ENCODE results near the gene ARNT2. TPM values are rescaled to one million over a fixed set of nuclear protein-coding genes. Genes with fewer than 3 reads are reported as not detected.

Gene ARNT2
- total and polyA plus RNA-seq, 10 of the 15 experiments (the other 5 are each of a cell fraction or from before 2014, with no cell fraction given), result 0.07 to 0.49 (median 0.09) TPM; not detected in 6

DNA sequence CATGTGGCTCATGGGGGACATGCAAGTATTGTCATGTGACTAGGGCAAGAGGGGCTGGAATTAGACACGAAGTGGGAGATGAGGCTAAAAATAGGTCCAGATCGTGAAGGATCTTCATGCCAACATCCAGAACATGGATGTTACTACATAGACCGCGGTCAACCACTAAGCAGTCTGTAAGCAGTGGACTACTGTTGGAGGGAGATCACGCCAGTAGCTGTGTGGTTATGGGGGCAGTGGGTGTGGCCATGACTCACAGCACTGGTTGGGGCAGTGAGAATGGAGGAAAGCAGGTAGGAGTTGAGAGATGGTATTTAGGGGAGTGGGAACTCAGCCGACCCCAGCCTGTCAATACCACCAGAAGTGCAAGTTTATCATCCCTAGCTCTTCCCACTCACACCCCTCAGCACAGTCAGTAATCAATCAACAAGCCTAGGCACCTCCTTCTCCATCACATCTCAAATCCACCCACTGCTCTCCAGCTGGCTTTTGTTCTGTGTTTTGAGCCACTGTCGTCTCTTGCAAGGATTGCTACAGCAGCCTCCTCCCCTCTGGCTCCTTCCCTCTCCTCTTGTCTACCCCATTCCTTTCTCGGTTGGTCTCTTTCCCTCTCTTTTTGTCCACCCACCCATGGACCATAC, 183.8 kb downstream of the ARNT2 start (continued):
- TF ChIP-seq, protein P1, sequence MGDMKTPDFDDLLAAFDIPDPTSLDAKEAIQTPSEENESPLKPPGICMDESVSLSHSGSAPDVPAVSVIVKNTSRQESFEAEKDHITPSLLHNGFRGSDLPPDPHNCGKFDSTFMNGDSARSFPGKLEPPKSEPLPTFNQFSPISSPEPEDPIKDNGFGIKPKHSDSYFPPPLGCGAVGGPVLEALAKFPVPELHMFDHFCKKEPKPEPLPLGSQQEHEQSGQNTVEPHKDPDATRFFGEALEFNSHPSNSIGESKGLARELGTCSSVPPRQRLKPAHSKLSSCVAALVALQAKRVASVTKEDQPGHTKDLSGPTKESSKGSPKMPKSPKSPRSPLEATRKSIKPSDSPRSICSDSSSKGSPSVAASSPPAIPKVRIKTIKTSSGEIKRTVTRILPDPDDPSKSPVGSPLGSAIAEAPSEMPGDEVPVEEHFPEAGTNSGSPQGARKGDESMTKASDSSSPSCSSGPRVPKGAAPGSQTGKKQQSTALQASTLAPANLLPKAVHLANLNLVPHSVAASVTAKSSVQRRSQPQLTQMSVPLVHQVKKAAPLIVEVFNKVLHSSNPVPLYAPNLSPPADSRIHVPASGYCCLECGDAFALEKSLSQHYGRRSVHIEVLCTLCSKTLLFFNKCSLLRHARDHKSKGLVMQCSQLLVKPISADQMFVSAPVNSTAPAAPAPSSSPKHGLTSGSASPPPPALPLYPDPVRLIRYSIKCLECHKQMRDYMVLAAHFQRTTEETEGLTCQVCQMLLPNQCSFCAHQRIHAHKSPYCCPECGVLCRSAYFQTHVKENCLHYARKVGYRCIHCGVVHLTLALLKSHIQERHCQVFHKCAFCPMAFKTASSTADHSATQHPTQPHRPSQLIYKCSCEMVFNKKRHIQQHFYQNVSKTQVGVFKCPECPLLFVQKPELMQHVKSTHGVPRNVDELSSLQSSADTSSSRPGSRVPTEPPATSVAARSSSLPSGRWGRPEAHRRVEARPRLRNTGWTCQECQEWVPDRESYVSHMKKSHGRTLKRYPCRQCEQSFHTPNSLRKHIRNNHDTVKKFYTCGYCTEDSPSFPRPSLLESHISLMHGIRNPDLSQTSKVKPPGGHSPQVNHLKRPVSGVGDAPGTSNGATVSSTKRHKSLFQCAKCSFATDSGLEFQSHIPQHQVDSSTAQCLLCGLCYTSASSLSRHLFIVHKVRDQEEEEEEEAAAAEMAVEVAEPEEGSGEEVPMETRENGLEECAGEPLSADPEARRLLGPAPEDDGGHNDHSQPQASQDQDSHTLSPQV (IDR thresholded peaks at IDR 0.05), result no peak
- TF ChIP-seq NR2C1 (IDR thresholded peaks at IDR 0.05) (no peak), SIN3A (IDR thresholded peaks at IDR 0.05; ENCODE audit: low read depth, low read length) (no peak), RAD21 (IDR thresholded peaks at IDR 0.05; ENCODE audit: insufficient read depth, low read depth, low read length) (no peak), CHD2 (IDR thresholded peaks at IDR 0.05; ENCODE audit: borderline replicate concordance, low read depth, low read length) (no peak)
- TF ChIP-seq, protein P2, sequence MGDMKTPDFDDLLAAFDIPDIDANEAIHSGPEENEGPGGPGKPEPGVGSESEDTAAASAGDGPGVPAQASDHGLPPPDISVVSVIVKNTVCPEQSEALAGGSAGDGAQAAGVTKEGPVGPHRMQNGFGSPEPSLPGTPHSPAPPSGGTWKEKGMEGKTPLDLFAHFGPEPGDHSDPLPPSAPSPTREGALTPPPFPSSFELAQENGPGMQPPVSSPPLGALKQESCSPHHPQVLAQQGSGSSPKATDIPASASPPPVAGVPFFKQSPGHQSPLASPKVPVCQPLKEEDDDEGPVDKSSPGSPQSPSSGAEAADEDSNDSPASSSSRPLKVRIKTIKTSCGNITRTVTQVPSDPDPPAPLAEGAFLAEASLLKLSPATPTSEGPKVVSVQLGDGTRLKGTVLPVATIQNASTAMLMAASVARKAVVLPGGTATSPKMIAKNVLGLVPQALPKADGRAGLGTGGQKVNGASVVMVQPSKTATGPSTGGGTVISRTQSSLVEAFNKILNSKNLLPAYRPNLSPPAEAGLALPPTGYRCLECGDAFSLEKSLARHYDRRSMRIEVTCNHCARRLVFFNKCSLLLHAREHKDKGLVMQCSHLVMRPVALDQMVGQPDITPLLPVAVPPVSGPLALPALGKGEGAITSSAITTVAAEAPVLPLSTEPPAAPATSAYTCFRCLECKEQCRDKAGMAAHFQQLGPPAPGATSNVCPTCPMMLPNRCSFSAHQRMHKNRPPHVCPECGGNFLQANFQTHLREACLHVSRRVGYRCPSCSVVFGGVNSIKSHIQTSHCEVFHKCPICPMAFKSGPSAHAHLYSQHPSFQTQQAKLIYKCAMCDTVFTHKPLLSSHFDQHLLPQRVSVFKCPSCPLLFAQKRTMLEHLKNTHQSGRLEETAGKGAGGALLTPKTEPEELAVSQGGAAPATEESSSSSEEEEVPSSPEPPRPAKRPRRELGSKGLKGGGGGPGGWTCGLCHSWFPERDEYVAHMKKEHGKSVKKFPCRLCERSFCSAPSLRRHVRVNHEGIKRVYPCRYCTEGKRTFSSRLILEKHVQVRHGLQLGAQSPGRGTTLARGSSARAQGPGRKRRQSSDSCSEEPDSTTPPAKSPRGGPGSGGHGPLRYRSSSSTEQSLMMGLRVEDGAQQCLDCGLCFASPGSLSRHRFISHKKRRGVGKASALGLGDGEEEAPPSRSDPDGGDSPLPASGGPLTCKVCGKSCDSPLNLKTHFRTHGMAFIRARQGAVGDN (IDR thresholded peaks at IDR 0.05), result no peak
- TF ChIP-seq, protein P3, sequence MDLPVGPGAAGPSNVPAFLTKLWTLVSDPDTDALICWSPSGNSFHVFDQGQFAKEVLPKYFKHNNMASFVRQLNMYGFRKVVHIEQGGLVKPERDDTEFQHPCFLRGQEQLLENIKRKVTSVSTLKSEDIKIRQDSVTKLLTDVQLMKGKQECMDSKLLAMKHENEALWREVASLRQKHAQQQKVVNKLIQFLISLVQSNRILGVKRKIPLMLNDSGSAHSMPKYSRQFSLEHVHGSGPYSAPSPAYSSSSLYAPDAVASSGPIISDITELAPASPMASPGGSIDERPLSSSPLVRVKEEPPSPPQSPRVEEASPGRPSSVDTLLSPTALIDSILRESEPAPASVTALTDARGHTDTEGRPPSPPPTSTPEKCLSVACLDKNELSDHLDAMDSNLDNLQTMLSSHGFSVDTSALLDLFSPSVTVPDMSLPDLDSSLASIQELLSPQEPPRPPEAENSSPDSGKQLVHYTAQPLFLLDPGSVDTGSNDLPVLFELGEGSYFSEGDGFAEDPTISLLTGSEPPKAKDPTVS (IDR thresholded peaks at IDR 0.05; ENCODE audit: low read depth, low read length), result no peak
- TF ChIP-seq, protein P4, sequence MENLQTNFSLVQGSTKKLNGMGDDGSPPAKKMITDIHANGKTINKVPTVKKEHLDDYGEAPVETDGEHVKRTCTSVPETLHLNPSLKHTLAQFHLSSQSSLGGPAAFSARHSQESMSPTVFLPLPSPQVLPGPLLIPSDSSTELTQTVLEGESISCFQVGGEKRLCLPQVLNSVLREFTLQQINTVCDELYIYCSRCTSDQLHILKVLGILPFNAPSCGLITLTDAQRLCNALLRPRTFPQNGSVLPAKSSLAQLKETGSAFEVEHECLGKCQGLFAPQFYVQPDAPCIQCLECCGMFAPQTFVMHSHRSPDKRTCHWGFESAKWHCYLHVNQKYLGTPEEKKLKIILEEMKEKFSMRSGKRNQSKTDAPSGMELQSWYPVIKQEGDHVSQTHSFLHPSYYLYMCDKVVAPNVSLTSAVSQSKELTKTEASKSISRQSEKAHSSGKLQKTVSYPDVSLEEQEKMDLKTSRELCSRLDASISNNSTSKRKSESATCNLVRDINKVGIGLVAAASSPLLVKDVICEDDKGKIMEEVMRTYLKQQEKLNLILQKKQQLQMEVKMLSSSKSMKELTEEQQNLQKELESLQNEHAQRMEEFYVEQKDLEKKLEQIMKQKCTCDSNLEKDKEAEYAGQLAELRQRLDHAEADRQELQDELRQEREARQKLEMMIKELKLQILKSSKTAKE (IDR thresholded peaks at IDR 0.05; ENCODE audit: low read depth, poor library complexity, severe bottlenecking), result no peak
- TF ChIP-seq, protein P5, sequence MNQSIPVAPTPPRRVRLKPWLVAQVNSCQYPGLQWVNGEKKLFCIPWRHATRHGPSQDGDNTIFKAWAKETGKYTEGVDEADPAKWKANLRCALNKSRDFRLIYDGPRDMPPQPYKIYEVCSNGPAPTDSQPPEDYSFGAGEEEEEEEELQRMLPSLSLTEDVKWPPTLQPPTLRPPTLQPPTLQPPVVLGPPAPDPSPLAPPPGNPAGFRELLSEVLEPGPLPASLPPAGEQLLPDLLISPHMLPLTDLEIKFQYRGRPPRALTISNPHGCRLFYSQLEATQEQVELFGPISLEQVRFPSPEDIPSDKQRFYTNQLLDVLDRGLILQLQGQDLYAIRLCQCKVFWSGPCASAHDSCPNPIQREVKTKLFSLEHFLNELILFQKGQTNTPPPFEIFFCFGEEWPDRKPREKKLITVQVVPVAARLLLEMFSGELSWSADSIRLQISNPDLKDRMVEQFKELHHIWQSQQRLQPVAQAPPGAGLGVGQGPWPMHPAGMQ (IDR thresholded peaks at IDR 0.05; ENCODE audit: borderline replicate concordance), result no peak

Measured in GM12878 (cell line).